ENCODE results near the gene KLF17.

DNA sequence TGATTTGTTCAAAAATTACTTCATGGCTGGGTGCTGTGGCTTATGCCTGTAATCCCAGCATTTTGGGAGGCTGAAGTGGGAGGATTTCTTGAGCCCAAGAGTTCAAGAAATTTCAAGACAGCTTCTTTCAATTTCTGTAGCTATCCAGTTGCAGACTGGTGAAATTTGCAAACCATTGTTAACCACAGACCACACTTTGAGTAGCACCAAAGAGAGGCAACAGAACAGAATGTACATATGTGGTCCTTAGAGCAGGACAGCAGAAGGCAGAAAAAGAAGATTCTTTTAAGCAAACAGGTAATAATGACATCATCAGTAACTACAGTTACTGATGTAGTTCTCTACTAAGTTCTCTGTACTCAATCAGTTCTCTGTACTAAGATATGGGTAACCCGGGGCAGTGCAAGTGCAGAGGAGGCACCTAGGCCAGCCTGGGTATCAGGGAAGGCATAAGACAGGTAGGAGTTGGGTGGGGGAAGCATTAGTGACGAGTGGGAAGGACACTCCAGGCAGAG is 5.5 kb upstream of the KLF17 start:
- no peak for TF ChIP-seq POLR2A (IDR thresholded peaks at IDR 0.05; ENCODE audit: low read length)
- no peak for TF ChIP-seq GATA1 (IDR thresholded peaks at IDR 0.05; ENCODE audit: low read depth, low read length)
